PC-3 (cell line): ENCODE results near the gene MYO19. TPM values are rescaled to one million over a fixed set of nuclear protein-coding genes. Genes with fewer than 3 reads are reported as not detected.

ENCODE experiments used
- ATAC-seq: fragments of 200-7000 bp; cut with Tn5 transposase; 2 replicates; pipeline ENCODE4 v1.9.1; 2020; ENCODE audit warnings: mild to moderate bottlenecking, moderate library complexity
- BruUV-seq: library from RNA; stranded (reverse); fragments of 400-500 nt; replicated peaks from 2 replicates; lab custom pipeline; 2021; lab: Mats Ljungman, UMichigan
- CTCF ChIA-PET: fragments of 300-600 bp; sonication (Branson Sonifier 250); formaldehyde crosslinking; loops from one replicate; lab custom pipeline; 2022; ENCODE audit warnings: antibody characterized with exemption; lab: Charles Lee
- POLR2A ChIA-PET: fragments of 300-600 bp; sonication (Branson Sonifier 250); formaldehyde crosslinking; loops from one replicate; lab custom pipeline; 2022; ENCODE audit warnings: antibody characterized with exemption; ENCODE audit not compliant: unreplicated experiment; lab: Charles Lee
- DNase-seq: peaks from one replicate; pipeline ENCODE4 v3.0.0-alpha.2; 2015
- H2AFZ ChIP-seq: fragments of 300-600 bp; sonication (generic); 2 replicates; pipeline ENCODE4 v1.6.0; 2016; ENCODE audit warnings: antibody characterized with exemption, low read length
- H3F3A ChIP-seq: fragments of 300-600 bp; sonication (generic); one replicate; pipeline ENCODE4 v1.6.0; 2017; ENCODE audit warnings: antibody characterized with exemption, low read length, control low read depth, mild to moderate bottlenecking; ENCODE audit not compliant: unreplicated experiment
- H3K27ac ChIP-seq: fragments of 300-600 bp; sonication (generic); 2 replicates; pipeline ENCODE4 v1.5.1; 2016; ENCODE audit warnings: mild to moderate bottlenecking, low read length
- H3K27me3 ChIP-seq: fragments of 300-600 bp; sonication (generic); 2 replicates; pipeline ENCODE4 v1.6.1; 2016; ENCODE audit warnings: low read length, mixed read lengths
- H3K36me3 ChIP-seq: fragments of 300-600 bp; sonication (generic); 2 replicates; pipeline ENCODE4 v1.6.1; 2016; ENCODE audit warnings: low read depth, mixed run types, low read length, mixed read lengths
- H3K4me1 ChIP-seq: fragments of 300-600 bp; sonication (generic); 2 replicates; pipeline ENCODE4 v1.5.1; 2016; ENCODE audit warnings: low read length; ENCODE audit not compliant: insufficient read depth
- H3K4me2 ChIP-seq: fragments of 300-600 bp; sonication (generic); 2 replicates; pipeline ENCODE4 v1.6.0; 2016; ENCODE audit warnings: low read length
- H3K4me3 ChIP-seq: fragments of 300-600 bp; sonication (generic); 2 replicates; pipeline ENCODE4 v1.5.1; 2016; ENCODE audit warnings: mild to moderate bottlenecking, low read length, mixed read lengths
- H3K79me2 ChIP-seq: fragments of 300-600 bp; sonication (generic); 2 replicates; pipeline ENCODE4 v1.6.1; 2017; ENCODE audit warnings: low read length, mixed read lengths
- H3K9ac ChIP-seq: fragments of 300-600 bp; sonication (generic); 2 replicates; pipeline ENCODE4 v1.6.0; 2016; ENCODE audit warnings: mild to moderate bottlenecking, low read length
- H3K9me2 ChIP-seq: fragments of 300-600 bp; sonication (generic); replicated peaks from 2 replicates; pipeline ENCODE4 v1.6.1; 2016; ENCODE audit warnings: mixed run types, low read length, mixed read lengths
- H3K9me3 ChIP-seq: fragments of 300-600 bp; sonication (generic); 2 replicates; pipeline ENCODE4 v1.6.1; 2016; ENCODE audit warnings: low read length, mixed read lengths
- H4K20me1 ChIP-seq: fragments of 300-600 bp; sonication (generic); 2 replicates; pipeline ENCODE4 v1.6.1; 2016; ENCODE audit warnings: low read length, mixed read lengths
- CTCF ChIP-seq: fragments of 300-600 bp; sonication (generic); conservative IDR thresholded peaks from 2 replicates; pipeline ENCODE4 v1.5.1; 2017; ENCODE audit warnings: antibody characterized with exemption, low read depth, mild to moderate bottlenecking, low read length
- EZH2 ChIP-seq: fragments of 300-600 bp; sonication (generic); IDR thresholded peaks from one replicate; pipeline ENCODE4 v1.6.1; 2017; ENCODE audit warnings: antibody characterized with exemption, mild to moderate bottlenecking, low read length; ENCODE audit not compliant: unreplicated experiment
- EZH2phosphoT487 ChIP-seq: fragments of 300-600 bp; sonication (generic); IDR thresholded peaks from 2 replicates; pipeline ENCODE4 v1.6.1; 2018; ENCODE audit warnings: mild to moderate bottlenecking, antibody characterized with exemption, low read length, borderline replicate concordance
- intact Hi-C: fragments of 100-400 bp; cut with micrococcal nuclease; formaldehyde crosslinking; loops from 2 replicates; pipeline ENCODE4 v1.9.0; 2023
- total RNA-seq: library from RNA; depleted of rRNA; stranded (reverse); fragments of >200 nt; gene quantifications from 2 replicates; pipeline ENCODE4 v1.2.3, GENCODE V29; 2014

The MYO19 gene
- total RNA-seq, 1 experiment from 2014 or later = 143 TPM

DNA sequence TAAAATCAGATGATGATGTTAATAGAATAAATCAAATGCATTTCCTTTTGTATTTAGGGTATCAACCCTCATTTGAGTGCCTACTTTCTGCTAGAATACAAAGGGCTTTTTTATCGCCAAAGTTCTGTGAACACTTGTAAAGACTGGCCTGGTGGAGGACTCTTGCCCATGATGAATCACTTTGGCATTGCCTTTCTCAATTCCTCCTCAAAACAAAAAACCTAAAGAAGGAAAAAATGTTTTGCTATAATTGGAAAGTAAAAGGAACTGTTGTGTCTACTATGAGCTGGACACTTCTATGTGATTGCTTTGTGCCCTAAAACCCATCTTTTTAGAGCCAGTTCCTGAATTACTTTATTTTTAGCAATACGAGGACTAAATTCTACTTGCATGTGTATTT lies 44.0 kb upstream of the MYO19 start:
- DNase-seq = no peak
- Histone ChIP-seq H3K4me3 (no peak overlapping the region), H3K9me2 (no peaks in the 10 kb centered on the region), H3K4me1 (no peaks in the 10 kb centered on the region), H3K4me2 (no peak overlapping the region), H3K27me3 (no peaks in the 10 kb centered on the region), H3K27ac (no peak overlapping the region), H3K9me3 (no peaks in the 10 kb centered on the region), H3K9ac (no peak overlapping the region), H3K36me3 (peaks cover 21% of the 10 kb centered on the region), H2AFZ (no peak overlapping the region), H3F3A (no peaks in the 10 kb centered on the region), H3K79me2 (0 out of 2 replicates have a peak, but pooled peaks cover 4% of the 10 kb centered on the region), H4K20me1 (no peaks in the 10 kb centered on the region; the same call in 1 of the 2 replicates)
- ChIA-PET CTCF (no interaction called here), POLR2A (no interaction called here)
- BruUV-seq = no TSS peak
- ATAC-seq = no peak
- no peak for TF ChIP-seq EZH2phosphoT487
- intact Hi-C loops = no loop called here

DNA sequence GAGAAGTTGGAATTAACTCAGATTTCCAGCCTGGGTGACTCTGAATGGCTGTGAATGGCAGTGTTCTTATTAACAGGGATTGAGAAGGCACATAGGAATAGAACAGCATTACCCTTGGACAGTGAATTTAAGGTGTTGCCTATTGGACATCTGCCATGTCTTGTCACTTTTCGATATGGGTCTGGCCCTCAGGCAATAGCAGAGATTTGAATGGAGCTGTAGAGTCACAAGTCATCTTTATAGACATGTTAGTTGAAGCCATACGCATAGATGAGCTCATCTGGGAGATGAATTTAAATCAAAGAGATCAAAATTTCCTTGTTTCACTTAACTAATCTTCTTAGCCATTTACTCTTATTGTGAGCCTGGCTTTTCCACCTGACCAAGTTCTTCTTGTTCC lies 42.1 kb upstream of the MYO19 start:
- Histone ChIP-seq H3K9ac (no peak overlapping the region), H3K4me1 (no peaks in the 10 kb centered on the region), H3K36me3 (peaks cover 21% of the 10 kb centered on the region), H3K9me3 (no peaks in the 10 kb centered on the region), H3K79me2 (0 out of 2 replicates have a peak, but pooled peaks cover 9% of the 10 kb centered on the region), H3K4me3 (no peak overlapping the region), H4K20me1 (no peaks in the 10 kb centered on the region; the same call in 1 of the 2 replicates), H3K9me2 (no peaks in the 10 kb centered on the region), H3K27ac (no peak overlapping the region), H3F3A (no peaks in the 10 kb centered on the region), H2AFZ (no peak overlapping the region), H3K27me3 (no peaks in the 10 kb centered on the region), H3K4me2 (no peak overlapping the region)
- ChIA-PET POLR2A (no interaction called here), CTCF (no interaction called here)
- intact Hi-C loops = no loop called here
- no peak for TF ChIP-seq EZH2
- no peak for DNase-seq
- ATAC-seq = no peak
- BruUV-seq = no TSS peak

GRCh38 chr17:36575028-36575427 lies 40.4 kb upstream of the MYO19 start:
- no peak overlapping the region for H3K4me3 ChIP-seq
- no peak for DNase-seq
- H3K27me3 ChIP-seq = no peaks in the 10 kb centered on the region
- peaks cover 19% of the 10 kb centered on the region for H3K36me3 ChIP-seq
- H3K9me3 ChIP-seq = no peaks in the 10 kb centered on the region
- H3K9me2 ChIP-seq = no peaks in the 10 kb centered on the region
- no peaks in the 10 kb centered on the region for H3K4me1 ChIP-seq
- H3K4me2 ChIP-seq = no peak overlapping the region
- no peak overlapping the region for H3K27ac ChIP-seq
- CTCF ChIA-PET = no interaction called here
- intact Hi-C loops = no loop called here
- no TSS peak for BruUV-seq
- TF ChIP-seq CTCF (no peak), EZH2phosphoT487 (no peak), EZH2 (no peak)
- no peak for ATAC-seq
- H3F3A ChIP-seq = no peaks in the 10 kb centered on the region
- POLR2A ChIA-PET = no interaction called here
- H3K9ac ChIP-seq = no peak overlapping the region
- H2AFZ ChIP-seq = no peak overlapping the region
- H4K20me1 ChIP-seq = no peaks in the 10 kb centered on the region; the same call in 1 of the 2 replicates
- H3K79me2 ChIP-seq = 0 out of 2 replicates have a peak, but pooled peaks cover 9% of the 10 kb centered on the region

GRCh38 chr17:36566081-36566480 lies 31.4 kb upstream of the MYO19 start:
- no peak overlapping the region for H3K4me3 ChIP-seq
- H4K20me1 ChIP-seq = no peaks in the 10 kb centered on the region
- no TSS peak for BruUV-seq
- no peaks in the 10 kb centered on the region for H3K4me1 ChIP-seq
- no peak overlapping the region for H3K9ac ChIP-seq
- no peaks in the 10 kb centered on the region for H3K27me3 ChIP-seq
- no peaks in the 10 kb centered on the region for H3K9me3 ChIP-seq
- ChIA-PET CTCF (no interaction called here), POLR2A (no interaction called here)
- no peak overlapping the region for H3K4me2 ChIP-seq
- intact Hi-C loops = no loop called here
- H3K36me3 ChIP-seq = peaks cover 22% of the 10 kb centered on the region
- no peaks in the 10 kb centered on the region for H3K9me2 ChIP-seq
- H2AFZ ChIP-seq = no peak overlapping the region
- DNase-seq (no peak), ATAC-seq (no peak)
- H3K79me2 ChIP-seq = no peaks in the 10 kb centered on the region
- no peak overlapping the region for H3K27ac ChIP-seq
- no peaks in the 10 kb centered on the region for H3F3A ChIP-seq
- no peak for TF ChIP-seq EZH2
- TF ChIP-seq CTCF = no peak
- TF ChIP-seq EZH2phosphoT487 = no peak
